GM12891 (cell line): ENCODE measurements around the gene HOXD1.

Experiments
- PAX5 ChIP-seq: IDR thresholded peaks from 2 replicates; pipeline ENCODE4 v1.6.1; 2011; ENCODE audit warnings: low read length, moderate library complexity, mild to moderate bottlenecking; ENCODE audit not compliant: insufficient read depth, severe bottlenecking
- POLR2A ChIP-seq: IDR thresholded peaks from 2 replicates; pipeline ENCODE4 v1.6.1; 2011; ENCODE audit warnings: low read depth, low read length, control low read depth
- POLR2AphosphoS5 ChIP-seq: IDR thresholded peaks from 2 replicates; pipeline ENCODE4 v1.6.1; 2011; ENCODE audit warnings: low read depth, low read length, control low read depth
- SPI1 ChIP-seq: IDR thresholded peaks from 2 replicates; pipeline ENCODE4 v1.6.1; 2011; ENCODE audit warnings: low read depth, low read length, control low read depth

DNA sequence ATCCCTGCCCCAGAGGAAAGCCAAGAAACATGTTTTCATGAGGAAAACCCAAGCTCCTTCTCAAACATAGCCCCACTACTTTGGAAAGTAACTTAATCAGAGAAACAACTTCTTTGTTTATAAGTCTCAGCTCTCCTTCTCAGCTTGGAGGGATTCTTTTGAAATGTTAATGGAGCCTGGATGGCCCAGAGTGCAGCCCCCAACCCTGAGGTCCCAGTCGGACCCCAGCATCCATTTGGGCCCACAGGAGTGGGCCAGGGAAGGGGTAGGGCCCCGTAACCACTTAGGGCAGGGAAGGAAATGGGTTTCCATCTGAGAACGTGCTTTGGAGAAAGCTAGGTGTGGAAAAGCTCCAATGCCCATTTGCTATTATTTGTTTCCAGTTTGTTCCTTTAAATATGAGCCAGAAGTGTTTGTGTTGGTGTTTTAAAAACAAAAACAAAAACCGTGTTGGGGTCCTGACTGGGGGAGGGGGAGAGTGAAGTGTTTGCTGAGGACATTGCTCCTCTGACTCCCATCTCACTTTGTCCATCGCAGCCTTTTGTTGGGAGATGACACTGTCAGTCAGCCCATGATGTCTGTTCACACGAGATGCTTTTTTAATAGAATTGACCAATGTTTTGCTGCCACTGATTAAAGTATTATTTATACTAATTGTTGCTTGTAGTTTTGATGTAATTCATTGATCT, 33.0 kb upstream of the HOXD1 start:
- TF ChIP-seq POLR2AphosphoS5 (no peak), POLR2A (no peak), SPI1 (no peak), PAX5 (no peak)
